Fibroblast of the conjunctiva (primary cell): ENCODE data around the gene FCMR.

ENCODE experiments used
- DNase-seq: peaks from one replicate; pipeline ENCODE4 v3.0.0-alpha.2; 2010; ENCODE audit warnings: low read depth

Gene FCMR, protein sequence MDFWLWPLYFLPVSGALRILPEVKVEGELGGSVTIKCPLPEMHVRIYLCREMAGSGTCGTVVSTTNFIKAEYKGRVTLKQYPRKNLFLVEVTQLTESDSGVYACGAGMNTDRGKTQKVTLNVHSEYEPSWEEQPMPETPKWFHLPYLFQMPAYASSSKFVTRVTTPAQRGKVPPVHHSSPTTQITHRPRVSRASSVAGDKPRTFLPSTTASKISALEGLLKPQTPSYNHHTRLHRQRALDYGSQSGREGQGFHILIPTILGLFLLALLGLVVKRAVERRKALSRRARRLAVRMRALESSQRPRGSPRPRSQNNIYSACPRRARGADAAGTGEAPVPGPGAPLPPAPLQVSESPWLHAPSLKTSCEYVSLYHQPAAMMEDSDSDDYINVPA

GRCh38 chr1:206921772-206922265 is at the start of gene FCMR:
Gene FCMR (minus strand): TSS chr1:206921941. CDS start chr1:206921854, 87 bp downstream.
- no peak for DNase-seq

DNA sequence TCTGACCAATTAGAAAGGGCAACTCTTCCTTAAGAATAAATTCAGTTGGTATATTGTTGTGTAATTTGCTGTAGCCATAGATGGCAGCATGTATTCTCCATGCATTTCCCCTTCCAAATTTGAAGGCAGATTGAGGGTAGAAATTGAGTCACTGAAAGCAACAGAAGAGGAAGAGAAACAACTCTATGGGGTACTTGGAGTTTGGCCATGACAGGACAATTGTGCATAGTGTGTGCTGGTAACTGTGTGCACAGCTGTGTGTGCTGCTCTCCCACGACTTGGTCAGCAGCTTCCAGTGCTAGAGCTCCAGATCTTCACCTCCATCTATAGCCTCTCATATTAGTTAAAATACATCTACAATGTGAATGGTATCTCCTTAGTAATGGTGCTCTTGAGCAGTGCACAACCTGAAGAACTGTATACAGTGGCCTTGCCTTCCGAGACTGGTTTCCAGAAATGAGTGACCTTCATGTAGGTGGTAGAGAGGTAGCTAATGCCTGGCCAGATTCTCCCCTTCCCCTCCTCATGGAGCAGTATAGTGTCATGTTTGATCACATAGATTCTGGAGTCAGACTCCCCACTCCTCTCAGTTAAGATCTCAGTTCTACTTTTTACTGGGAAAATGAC is 49.4 kb upstream of the FCMR start:
- DNase-seq: no peak

DNA sequence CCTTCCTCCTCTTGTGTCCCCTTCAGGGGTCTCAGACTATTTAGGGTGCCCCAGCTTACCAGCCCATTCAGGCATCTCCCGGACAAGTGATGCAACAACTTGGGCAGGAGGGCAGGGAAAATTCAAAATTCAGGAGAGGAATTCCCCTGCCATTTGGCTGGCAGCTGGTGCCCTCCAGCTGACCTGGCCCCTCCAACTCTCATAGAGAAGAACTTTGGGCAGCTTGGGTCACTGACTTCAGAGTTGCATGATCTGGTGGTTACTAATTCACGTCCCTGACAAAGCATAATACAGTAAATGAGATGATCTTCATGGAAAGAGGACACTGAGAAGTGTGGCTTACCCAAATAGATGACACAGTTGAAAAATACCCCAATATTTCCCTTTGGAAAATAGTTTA is 48.7 kb upstream of the FCMR start, which contains the start of gene FCAMR:
TSS of gene FCAMR (minus strand) at position 15 of the 400 bp plus-strand sequence. CDS start 335 bp downstream, outside the sequence.
- no peak for DNase-seq

DNA sequence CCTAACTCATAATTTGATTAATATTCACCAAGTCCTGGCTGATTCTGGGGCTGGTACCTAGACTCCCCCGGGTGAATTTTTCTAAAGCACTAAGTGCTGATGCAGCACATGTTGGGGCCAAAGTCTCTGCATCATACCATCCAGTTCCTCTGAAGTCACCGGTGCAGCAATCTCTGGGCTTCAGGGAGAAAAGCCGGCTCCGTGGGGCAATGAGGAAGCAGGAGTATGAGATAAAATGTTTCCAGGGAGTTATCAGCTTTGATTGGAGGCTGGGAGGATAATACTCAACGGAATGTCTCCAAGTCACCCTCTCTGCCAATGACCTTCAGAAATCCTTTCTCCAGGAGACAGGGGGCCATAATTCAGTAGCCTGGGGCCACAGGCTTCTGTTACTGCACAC is 47.3 kb upstream of the FCMR start:
- no peak for DNase-seq

- no peak for DNase-seq
Measured at GRCh38 chr1:206967096-206967849, 45.5 kb upstream of the FCMR start.

GRCh38 chr1:206965781-206966180 is 44.0 kb upstream of the FCMR start:
- no peak for DNase-seq

DNA sequence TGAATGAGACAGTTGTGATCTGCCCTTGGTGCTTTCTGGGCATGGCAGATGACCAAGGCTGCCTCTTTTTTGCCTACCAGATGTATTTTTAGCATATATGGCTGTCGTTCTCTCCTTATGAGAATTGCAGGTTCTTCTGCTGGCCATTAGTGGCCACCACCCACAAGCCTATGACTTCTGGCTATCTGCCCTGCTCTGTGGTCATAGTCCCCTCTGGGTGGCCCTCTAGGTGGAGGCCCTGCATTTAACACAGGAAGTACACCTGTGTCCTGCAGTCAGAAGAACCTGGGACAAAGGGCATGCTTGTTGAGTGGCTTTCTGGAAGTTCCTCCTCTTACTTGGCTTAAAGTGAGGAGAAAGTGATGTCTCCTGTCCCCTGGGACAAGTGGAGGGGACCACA is 42.0 kb upstream of the FCMR start:
- DNase-seq: no peak

DNA sequence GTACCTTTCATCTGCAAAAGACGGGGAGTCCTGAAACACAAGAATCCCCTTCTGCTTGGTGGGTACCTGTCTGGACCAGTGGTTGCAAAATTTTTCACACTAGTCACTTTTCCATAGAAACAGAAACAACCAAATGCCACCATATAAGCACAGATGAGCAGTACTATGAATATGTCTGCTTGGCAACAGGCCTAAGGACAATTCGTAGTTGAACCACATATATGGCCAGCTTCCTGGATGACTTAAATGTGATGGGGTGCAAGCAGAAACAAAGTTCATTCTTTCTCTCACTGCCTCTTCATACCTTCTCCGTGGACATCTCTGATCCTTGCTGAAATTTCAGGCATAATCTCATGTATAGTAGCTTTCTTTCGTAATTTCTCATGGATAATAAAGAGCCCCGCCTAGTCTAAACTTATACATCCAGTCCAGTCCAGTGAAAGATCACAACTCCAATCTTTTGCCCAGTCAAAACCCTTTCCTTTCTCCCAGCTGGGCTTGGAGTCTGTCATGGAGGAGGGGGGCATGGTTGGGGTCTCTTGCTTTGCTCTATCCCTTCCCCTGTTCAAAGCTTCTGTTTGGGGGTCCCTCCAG is 41.5 kb upstream of the FCMR start:
- no peak for DNase-seq

DNA sequence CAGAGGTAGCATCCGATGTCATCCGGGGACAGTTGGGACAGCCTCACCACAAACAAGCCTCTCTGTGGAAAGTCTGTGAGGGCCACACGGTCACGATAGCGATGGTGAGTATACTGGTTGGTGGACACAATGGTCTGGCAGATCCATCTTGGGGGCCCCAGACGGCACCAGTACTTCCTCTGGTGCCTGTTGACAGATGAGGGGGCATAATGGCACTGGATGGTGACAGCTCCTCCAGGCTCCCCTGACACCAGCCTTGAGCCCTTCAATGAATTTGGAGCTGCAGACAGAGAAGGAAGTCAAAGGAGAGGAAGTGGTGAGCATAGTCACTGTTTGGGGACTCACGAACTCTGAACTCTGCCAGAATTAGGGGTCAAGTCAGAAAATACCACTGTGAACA is 40.5 kb upstream of the FCMR start:
- no peak for DNase-seq

- DNase-seq: no peak
Measured at GRCh38 chr1:206961668-206962067, 39.9 kb upstream of the FCMR start.

DNA sequence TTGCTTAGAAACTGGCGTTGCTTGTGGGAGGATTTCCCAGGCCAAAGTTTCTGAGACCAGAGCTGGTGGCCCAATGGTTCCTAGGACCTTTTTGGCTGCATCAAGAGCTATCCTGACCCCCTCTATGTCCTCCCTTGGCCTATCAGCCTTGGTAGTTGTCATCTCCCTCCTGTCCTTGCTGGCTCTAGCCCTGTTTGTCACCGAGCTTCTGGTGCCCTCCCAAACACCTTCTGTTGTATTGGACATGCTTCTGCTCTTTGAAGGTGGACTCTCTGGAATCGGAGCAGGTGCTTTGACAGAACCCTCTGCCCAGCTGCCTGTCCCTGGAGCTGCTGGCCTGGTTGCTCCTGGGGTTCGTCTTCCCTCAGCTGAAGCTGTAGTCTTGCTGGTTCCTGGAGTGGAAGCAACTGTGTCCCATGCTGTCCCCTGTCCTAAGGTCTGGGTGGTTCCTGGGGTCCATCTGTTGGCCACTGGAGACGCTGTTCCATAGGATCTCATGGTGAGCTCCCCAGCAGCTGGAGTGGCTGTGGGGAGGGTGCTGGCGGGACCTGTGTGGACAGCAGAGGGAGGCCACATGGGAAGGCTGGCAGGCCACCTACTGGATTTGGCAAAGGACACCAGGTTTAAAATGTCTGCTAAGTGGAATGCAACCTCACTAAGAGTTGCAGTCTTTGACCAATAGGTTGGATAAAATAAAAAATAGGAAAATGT is 39.1 kb upstream of the FCMR start:
- no peak for DNase-seq

GRCh38 chr1:206958144-206958543 is 36.4 kb upstream of the FCMR start:
- DNase-seq: no peak

- DNase-seq: no peak
Measured at GRCh38 chr1:206957639-206958038, 35.9 kb upstream of the FCMR start.

GRCh38 chr1:206955476-206956451 is 34.0 kb upstream of the FCMR start:
- peak; percentile 50 for DNase-seq

- DNase-seq: no peak
Measured at GRCh38 chr1:206954459-206955342, 33.0 kb upstream of the FCMR start.

- no peak for DNase-seq
Measured at GRCh38 chr1:206953626-206954025, 31.9 kb upstream of the FCMR start.

GRCh38 chr1:206953126-206953525 is 31.4 kb upstream of the FCMR start:
- no peak for DNase-seq

DNA sequence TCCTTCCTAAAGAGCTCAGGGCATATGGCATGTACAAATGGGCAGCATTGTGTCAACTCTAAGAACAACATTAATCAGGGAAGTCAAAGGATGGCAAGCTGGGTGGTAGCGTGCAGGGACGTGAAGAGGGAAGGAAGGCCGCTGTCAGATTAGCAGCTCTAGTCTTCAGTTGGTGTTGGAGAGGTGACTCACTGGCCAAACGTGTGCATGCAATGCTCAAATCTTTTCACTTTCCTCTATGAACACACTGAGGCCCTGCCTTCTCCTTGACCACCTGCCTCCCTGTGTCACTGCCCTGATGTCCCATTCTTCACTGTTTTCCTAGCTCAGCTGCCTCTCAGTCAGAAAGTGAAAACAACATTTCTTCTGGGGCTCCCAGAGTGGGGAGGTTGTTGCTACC is 30.4 kb upstream of the FCMR start:
- no peak for DNase-seq
